ENCODE data around the gene PPP1R1B. TPM values are rescaled to one million over a fixed set of nuclear protein-coding genes. Genes with fewer than 3 reads are reported as not detected.

PPP1R1B gene
- total RNA-seq, 1 donor from 2014 or later = 0.12 TPM

- peaks cover 15% of the 10 kb centered on the region for H3K27me3 Mint-ChIP-seq (ENCODE audit: low read depth)
- H3K4me3 Mint-ChIP-seq (ENCODE audit: unreplicated experiment) = no peak overlapping the region
- H3K4me1 Mint-ChIP-seq (ENCODE audit: low read depth) = peaks cover 33% of the 10 kb centered on the region
- no peak for DNase-seq (ENCODE audit: low spot score)
- TF ChIP-seq CTCF (IDR thresholded peaks at IDR 0.05) = no peak
- H3K27ac Mint-ChIP-seq (ENCODE audit: unreplicated experiment) = no peak overlapping the region
- no peaks in the 10 kb centered on the region for H3K36me3 Mint-ChIP-seq (ENCODE audit: low read depth)
- no peaks in the 10 kb centered on the region for H3K9me3 Mint-ChIP-seq (ENCODE audit: low read depth)
Measured at GRCh38 chr17:39666601-39667261, 40.0 kb downstream of the PPP1R1B start.

- Mint-ChIP-seq H3K4me3 (ENCODE audit: unreplicated experiment) (no peak overlapping the region), H3K27ac (ENCODE audit: unreplicated experiment) (no peak overlapping the region), H3K4me1 (ENCODE audit: low read depth) (peaks cover 31% of the 10 kb centered on the region), H3K9me3 (ENCODE audit: low read depth) (no peaks in the 10 kb centered on the region), H3K27me3 (ENCODE audit: low read depth) (peaks cover 19% of the 10 kb centered on the region), H3K36me3 (ENCODE audit: low read depth) (no peaks in the 10 kb centered on the region)
- no peak for DNase-seq (ENCODE audit: low spot score)
- no peak for TF ChIP-seq CTCF (IDR thresholded peaks at IDR 0.05)
Measured at GRCh38 chr17:39667262-39667944, 40.7 kb downstream of the PPP1R1B start.

- Mint-ChIP-seq H3K27ac (ENCODE audit: unreplicated experiment) (no peak within 1 kb of the TSS), H3K4me3 (ENCODE audit: unreplicated experiment) (peak within 1 kb of the TSS; percentile 42), H3K9me3 (ENCODE audit: low read depth) (no peaks in the 10 kb centered on the region), H3K27me3 (ENCODE audit: low read depth) (peaks cover 19% of the 10 kb centered on the region), H3K36me3 (ENCODE audit: low read depth) (no peaks in the 10 kb centered on the region), H3K4me1 (ENCODE audit: low read depth) (peaks cover 28% of the 10 kb centered on the region)
- no peak for DNase-seq (ENCODE audit: low spot score)
- TF ChIP-seq CTCF (IDR thresholded peaks at IDR 0.05) = peak; percentile 82
Measured at GRCh38 chr17:39667945-39668924, 41.5 kb downstream of the PPP1R1B start, which contains the start of gene PNMT. TSS of gene PNMT (plus strand) at chr17:39668453. CDS start at chr17:39668476, 23 bp downstream.

- no peak for DNase-seq (ENCODE audit: low spot score)
- H3K27me3 Mint-ChIP-seq (ENCODE audit: low read depth) = peaks cover 19% of the 10 kb centered on the region
- no peak overlapping the region for H3K27ac Mint-ChIP-seq (ENCODE audit: unreplicated experiment)
- no peaks in the 10 kb centered on the region for H3K9me3 Mint-ChIP-seq (ENCODE audit: low read depth)
- no peaks in the 10 kb centered on the region for H3K36me3 Mint-ChIP-seq (ENCODE audit: low read depth)
- no peak for TF ChIP-seq CTCF (IDR thresholded peaks at IDR 0.05)
- peaks cover 28% of the 10 kb centered on the region for H3K4me1 Mint-ChIP-seq (ENCODE audit: low read depth)
- no peak overlapping the region for H3K4me3 Mint-ChIP-seq (ENCODE audit: unreplicated experiment)
Measured at GRCh38 chr17:39669897-39670735, 43.4 kb downstream of the PPP1R1B start.

Data from chondrocyte (in vitro differentiated cells).